ENCODE data around the gene LYRM4.

The LYRM4 gene

GRCh38 chr6:5302995-5303622 lies 42.4 kb upstream of the LYRM4 start:
- TF ChIP-seq TAF1 (IDR thresholded peaks at IDR 0.05; ENCODE audit: borderline replicate concordance, insufficient read depth, low read length) (no peak), FOXP2 (optimal IDR thresholded peaks at IDR 0.05; ENCODE audit: borderline replicate concordance, extremely low read depth, extremely low read length, insufficient read depth) (no peak), POLR2AphosphoS5 (IDR thresholded peaks at IDR 0.05; ENCODE audit: low read depth, low read length) (no peak), REST (IDR thresholded peaks at IDR 0.05; ENCODE audit: insufficient read depth in 1 of 2, low read depth in 2 of 2, low read length in 2 of 2) (no peak), SIN3A (IDR thresholded peaks at IDR 0.05; ENCODE audit: borderline replicate concordance, insufficient read depth, low read length) (no peak)

DNA sequence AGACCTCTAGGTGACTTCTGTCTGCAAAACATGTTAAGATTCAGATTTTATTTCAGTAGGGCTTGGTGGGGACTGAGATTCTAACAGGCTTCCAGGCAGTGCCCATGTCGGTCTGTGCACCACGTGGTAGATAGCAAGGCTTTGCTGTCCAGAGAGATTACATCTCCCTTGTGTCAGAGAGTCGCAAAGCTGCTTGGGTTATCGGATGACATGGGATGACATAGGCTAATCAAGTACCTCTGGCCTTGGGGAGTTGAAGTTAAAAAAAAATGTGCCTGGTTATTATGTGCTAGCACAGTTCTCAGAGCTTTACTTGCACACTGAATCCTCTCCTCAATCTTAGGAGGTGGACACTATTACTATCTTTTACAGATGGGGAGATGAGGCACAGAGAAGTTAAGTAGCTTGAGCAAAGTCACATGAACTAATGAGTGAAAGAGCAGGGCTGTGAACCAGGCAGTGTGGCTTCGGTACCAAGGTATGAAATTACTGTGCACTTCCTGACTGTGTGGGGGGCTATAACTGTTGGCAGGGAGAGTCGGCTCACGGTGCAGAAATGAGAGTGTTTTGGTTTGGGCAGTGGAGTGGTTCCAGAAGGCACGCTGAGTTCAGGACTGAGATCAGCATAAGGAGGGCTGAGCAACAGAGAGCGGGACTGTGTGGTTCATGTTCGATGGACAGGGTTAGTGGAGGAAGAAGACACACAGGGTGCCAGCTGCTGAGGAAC lies 41.6 kb upstream of the LYRM4 start:
- no peak for TF ChIP-seq TAF1 (IDR thresholded peaks at IDR 0.05; ENCODE audit: borderline replicate concordance, insufficient read depth, low read length)
- TF ChIP-seq POLR2AphosphoS5 (IDR thresholded peaks at IDR 0.05; ENCODE audit: low read depth, low read length) = no peak
- TF ChIP-seq FOXP2 (optimal IDR thresholded peaks at IDR 0.05; ENCODE audit: borderline replicate concordance, extremely low read depth, extremely low read length, insufficient read depth) = no peak
- no peak for TF ChIP-seq REST (IDR thresholded peaks at IDR 0.05; ENCODE audit: insufficient read depth in 1 of 2, low read depth in 2 of 2, low read length in 2 of 2)
- no peak for TF ChIP-seq SIN3A (IDR thresholded peaks at IDR 0.05; ENCODE audit: borderline replicate concordance, insufficient read depth, low read length)

DNA sequence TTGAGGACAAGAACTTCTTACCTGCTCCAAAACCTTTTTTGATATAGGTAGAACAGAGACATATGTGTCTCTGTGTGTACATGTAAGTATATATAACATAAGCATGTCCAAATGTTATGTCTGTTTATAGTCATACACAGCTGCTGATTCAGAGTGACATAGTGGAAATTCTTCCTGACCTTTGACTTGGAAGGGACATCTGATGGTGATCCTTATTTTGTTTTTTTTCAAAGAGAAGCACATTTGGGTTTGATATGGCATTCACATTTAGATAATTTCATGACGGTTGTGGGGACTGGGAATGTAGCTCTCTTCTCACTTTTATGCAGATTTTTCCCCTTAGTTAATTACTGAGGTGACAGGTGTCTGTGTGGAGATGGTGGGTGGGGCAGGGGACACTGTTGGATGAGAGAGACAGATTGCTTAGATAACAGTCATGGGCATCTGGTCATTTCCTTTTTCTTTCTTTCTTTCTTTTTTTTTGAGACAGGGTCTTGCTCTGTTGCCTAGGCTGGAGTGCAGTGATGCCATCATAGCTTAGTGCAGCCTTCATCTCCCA lies 39.5 kb upstream of the LYRM4 start:
- no peak for TF ChIP-seq POLR2AphosphoS5 (IDR thresholded peaks at IDR 0.05; ENCODE audit: low read depth, low read length)

DNA sequence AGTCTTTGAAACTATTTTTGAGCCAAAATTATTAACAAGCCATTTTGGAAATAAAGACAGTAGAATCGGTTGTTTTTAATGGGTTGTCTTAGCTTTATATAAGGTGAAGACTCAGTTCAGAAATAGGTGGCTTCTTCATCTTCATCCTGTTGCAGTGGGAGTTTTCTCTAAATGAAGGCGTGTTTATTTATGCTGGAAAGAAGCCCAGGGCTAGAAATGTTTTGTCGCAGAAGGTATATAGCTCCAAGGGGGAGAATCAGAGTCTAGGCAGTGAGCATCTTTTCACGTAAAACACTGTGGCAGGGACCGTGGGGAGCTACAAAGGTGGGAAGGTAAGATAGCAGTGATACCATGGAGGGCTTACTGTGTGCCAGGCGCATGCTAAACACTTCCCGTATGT lies 34.9 kb upstream of the LYRM4 start:
- TF ChIP-seq POLR2AphosphoS5 (IDR thresholded peaks at IDR 0.05; ENCODE audit: low read depth, low read length) = no peak
- no peak for TF ChIP-seq TAF1 (IDR thresholded peaks at IDR 0.05; ENCODE audit: borderline replicate concordance, insufficient read depth, low read length)
- TF ChIP-seq SIN3A (IDR thresholded peaks at IDR 0.05; ENCODE audit: borderline replicate concordance, insufficient read depth, low read length) = no peak
- no peak for TF ChIP-seq REST (IDR thresholded peaks at IDR 0.05; ENCODE audit: insufficient read depth in 1 of 2, low read depth in 2 of 2, low read length in 2 of 2)
- TF ChIP-seq FOXP2 (optimal IDR thresholded peaks at IDR 0.05; ENCODE audit: borderline replicate concordance, extremely low read depth, extremely low read length, insufficient read depth) = no peak

- TF ChIP-seq FOXP2 (optimal IDR thresholded peaks at IDR 0.05; ENCODE audit: borderline replicate concordance, extremely low read depth, extremely low read length, insufficient read depth) (no peak), TAF1 (IDR thresholded peaks at IDR 0.05; ENCODE audit: borderline replicate concordance, insufficient read depth, low read length) (no peak), SIN3A (IDR thresholded peaks at IDR 0.05; ENCODE audit: borderline replicate concordance, insufficient read depth, low read length) (no peak), POLR2AphosphoS5 (IDR thresholded peaks at IDR 0.05; ENCODE audit: low read depth, low read length) (no peak), REST (IDR thresholded peaks at IDR 0.05; ENCODE audit: insufficient read depth in 1 of 2, low read depth in 2 of 2, low read length in 2 of 2) (no peak)
Observed at GRCh38 chr6:5294392-5295211, 33.9 kb upstream of the LYRM4 start.
